ENCODE results near the gene CERS6.

Gene CERS6

DNA sequence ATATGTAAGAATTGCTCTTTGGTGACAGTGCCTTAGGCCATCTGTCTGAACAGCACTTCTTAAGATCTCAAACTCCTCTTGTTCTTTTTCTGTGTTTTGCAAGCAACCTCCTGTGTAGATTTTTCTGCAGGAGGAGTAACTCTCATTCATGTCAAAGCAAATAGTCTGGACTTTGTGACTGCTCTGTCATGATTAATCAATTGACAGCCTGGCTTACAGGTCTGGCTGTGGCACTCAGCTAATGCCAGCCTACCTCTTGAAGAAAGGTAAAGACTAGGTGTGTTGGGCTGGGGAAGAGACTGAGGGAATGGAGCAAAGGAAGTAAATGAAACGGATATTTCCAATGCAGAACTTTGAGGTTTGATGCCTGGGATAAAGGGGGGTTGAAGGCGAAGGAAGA lies 156.6 kb downstream of the CERS6 start:
- Histone ChIP-seq H4K91ac (ENCODE audit: low read depth, low read length, poor library complexity) (no peak overlapping the region), H3K9me3 (replicated peaks in 1 of 2; ENCODE audit: control insufficient read depth in 2 of 2, insufficient read depth in 1 of 2, low read depth in 1 of 2, low read length in 2 of 2) (peaks cover 4 to 5% of the 10 kb centered on the region in 2 donors), H3K4me1 (ENCODE audit: control insufficient read depth in 2 of 2, insufficient read depth in 1 of 2, low read depth in 1 of 2, low read length in 2 of 2) (no peaks in the 10 kb centered on the region), H3K36me3 (replicated peaks in 1 of 2; ENCODE audit: control insufficient read depth in 2 of 2, insufficient read depth in 2 of 2, low read length in 2 of 2) (no peaks in the 10 kb centered on the region), H3K27ac (replicated peaks; ENCODE audit: low read length) (no peak overlapping the region), H2BK12ac (ENCODE audit: low read length) (no peak overlapping the region), H2BK120ac (ENCODE audit: low read depth, low read length) (no peak overlapping the region), H3K4me3 (ENCODE audit: low read length in 2 of 2) (no peak overlapping the region), H3K9ac (ENCODE audit: low read depth, low read length, poor library complexity) (no peak overlapping the region), H4K8ac (ENCODE audit: low read depth, low read length) (no peak overlapping the region), H2AK5ac (ENCODE audit: low read depth, low read length) (no peak overlapping the region), H3K23ac (ENCODE audit: low read depth, low read length, poor library complexity) (no peak overlapping the region), H3K27me3 (ENCODE audit: control insufficient read depth in 3 of 3, insufficient read depth in 3 of 3, low read depth in 1 of 3, low read length in 3 of 3) (no peaks in the 10 kb centered on the region), H3K4ac (ENCODE audit: low read length) (no peak overlapping the region), H2AFZ (ENCODE audit: low read length) (no peak overlapping the region), H3K79me1 (ENCODE audit: low read depth, low read length) (no peaks in the 10 kb centered on the region), H2BK15ac (ENCODE audit: low read length) (no peak overlapping the region), H2BK5ac (ENCODE audit: low read length) (no peak overlapping the region), H3K18ac (ENCODE audit: low read length) (no peak overlapping the region), H3K14ac (ENCODE audit: low read length) (no peak overlapping the region), H3K4me2 (ENCODE audit: insufficient read depth, low read length, poor library complexity, severe bottlenecking) (no peak overlapping the region)
- no CpG with 5 or more reads among the region's 2 CpGs for WGBS, 2 donors (ENCODE audit: extremely low coverage in 2 of 2, insufficient read length in 2 of 2, insufficient replicate concordance in 1 of 2)
- no peak for DNase-seq (ENCODE audit: low spot score)

GRCh38 chr2:168613551-168613950 lies 157.5 kb downstream of the CERS6 start:
- no peak overlapping the region for H3K14ac ChIP-seq (ENCODE audit: low read length)
- H4K91ac ChIP-seq (ENCODE audit: low read depth, low read length, poor library complexity), result no peak overlapping the region
- H2BK15ac ChIP-seq (ENCODE audit: low read length), result no peak overlapping the region
- no peak overlapping the region for H4K8ac ChIP-seq (ENCODE audit: low read depth, low read length)
- H3K4me3 ChIP-seq (ENCODE audit: low read length in 2 of 2), result no peak overlapping the region
- H2AFZ ChIP-seq (ENCODE audit: low read length), result no peak overlapping the region
- no CpG with 5 or more reads among the region's 2 CpGs for WGBS, 2 donors (ENCODE audit: extremely low coverage in 2 of 2, insufficient read length in 2 of 2, insufficient replicate concordance in 1 of 2)
- H2BK120ac ChIP-seq (ENCODE audit: low read depth, low read length), result no peak overlapping the region
- H2BK5ac ChIP-seq (ENCODE audit: low read length), result no peak overlapping the region
- no peaks in the 10 kb centered on the region for H3K79me1 ChIP-seq (ENCODE audit: low read depth, low read length)
- no peak overlapping the region for H2AK5ac ChIP-seq (ENCODE audit: low read depth, low read length)
- no peak overlapping the region for H3K23ac ChIP-seq (ENCODE audit: low read depth, low read length, poor library complexity)
- no peaks in the 10 kb centered on the region for H3K36me3 ChIP-seq (replicated peaks in 1 of 2; ENCODE audit: control insufficient read depth in 2 of 2, insufficient read depth in 2 of 2, low read length in 2 of 2)
- no peak overlapping the region for H2BK12ac ChIP-seq (ENCODE audit: low read length)
- H3K27me3 ChIP-seq (ENCODE audit: control insufficient read depth in 3 of 3, insufficient read depth in 3 of 3, low read depth in 1 of 3, low read length in 3 of 3), result no peaks in the 10 kb centered on the region
- H3K9ac ChIP-seq (ENCODE audit: low read depth, low read length, poor library complexity), result no peak overlapping the region
- H3K4ac ChIP-seq (ENCODE audit: low read length), result no peak overlapping the region
- no peak for DNase-seq (ENCODE audit: low spot score)
- H3K27ac ChIP-seq (replicated peaks; ENCODE audit: low read length), result no peak overlapping the region
- H3K4me2 ChIP-seq (ENCODE audit: insufficient read depth, low read length, poor library complexity, severe bottlenecking), result no peak overlapping the region
- no peaks in the 10 kb centered on the region for H3K4me1 ChIP-seq (ENCODE audit: control insufficient read depth in 2 of 2, insufficient read depth in 1 of 2, low read depth in 1 of 2, low read length in 2 of 2)
- H3K18ac ChIP-seq (ENCODE audit: low read length), result no peak overlapping the region
- H3K9me3 ChIP-seq (replicated peaks in 1 of 2; ENCODE audit: control insufficient read depth in 2 of 2, insufficient read depth in 1 of 2, low read depth in 1 of 2, low read length in 2 of 2), result peaks cover 4 to 5% of the 10 kb centered on the region in 2 donors

DNA sequence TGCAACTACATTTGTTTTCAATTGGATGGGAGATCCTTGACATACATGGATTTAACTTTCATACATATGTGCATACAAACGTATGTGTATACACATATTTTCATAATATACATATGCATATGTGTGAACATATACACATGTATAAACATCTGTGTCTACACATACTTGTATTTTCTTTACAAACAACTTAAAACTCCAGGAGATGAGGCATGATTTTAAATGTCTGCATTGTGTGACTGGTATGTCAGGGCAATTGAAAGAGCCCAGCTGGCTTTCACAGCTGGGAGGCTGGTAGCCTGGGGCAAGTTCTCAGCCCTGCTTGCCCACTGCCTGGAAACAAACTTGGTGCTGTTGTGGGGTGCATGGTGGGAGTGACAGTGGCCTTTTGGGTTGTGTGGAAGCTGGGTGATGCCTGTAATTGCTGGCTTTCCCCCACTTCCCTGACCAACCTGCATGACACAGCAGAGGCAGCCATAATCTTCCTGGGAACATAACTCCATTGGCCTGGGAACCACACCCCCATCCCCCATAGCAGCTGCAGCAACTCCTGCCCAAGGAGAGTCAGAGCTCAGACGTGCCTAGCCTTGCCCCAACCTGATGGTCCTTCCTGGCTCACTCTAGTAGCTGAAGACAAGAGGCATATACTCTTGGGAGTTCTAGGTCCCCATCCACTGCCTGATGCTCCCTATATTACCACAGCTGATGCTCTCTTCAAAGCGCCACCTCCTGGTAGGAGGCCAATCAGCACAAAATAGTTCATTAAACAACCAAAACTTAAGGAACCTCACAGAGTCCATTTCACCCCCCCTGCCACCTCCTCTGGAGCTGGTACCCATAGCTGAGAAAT lies 158.3 kb downstream of the CERS6 start:
- H3K4me3 ChIP-seq (ENCODE audit: low read length in 2 of 2), result no peak overlapping the region
- no peak overlapping the region for H2AFZ ChIP-seq (ENCODE audit: low read length)
- WGBS, 2 donors (ENCODE audit: extremely low coverage in 2 of 2, insufficient read length in 2 of 2, insufficient replicate concordance in 1 of 2), result no CpG with 5 or more reads among the region's 3 CpGs
- no peak overlapping the region for H4K91ac ChIP-seq (ENCODE audit: low read depth, low read length, poor library complexity)
- H3K23ac ChIP-seq (ENCODE audit: low read depth, low read length, poor library complexity), result no peak overlapping the region
- H3K4me1 ChIP-seq (ENCODE audit: control insufficient read depth in 2 of 2, insufficient read depth in 1 of 2, low read depth in 1 of 2, low read length in 2 of 2), result no peaks in the 10 kb centered on the region
- H3K27me3 ChIP-seq (ENCODE audit: control insufficient read depth in 3 of 3, insufficient read depth in 3 of 3, low read depth in 1 of 3, low read length in 3 of 3), result no peaks in the 10 kb centered on the region
- H2BK5ac ChIP-seq (ENCODE audit: low read length), result no peak overlapping the region
- H3K9ac ChIP-seq (ENCODE audit: low read depth, low read length, poor library complexity), result no peak overlapping the region
- H2BK120ac ChIP-seq (ENCODE audit: low read depth, low read length), result no peak overlapping the region
- no peak overlapping the region for H3K4ac ChIP-seq (ENCODE audit: low read length)
- no peak for DNase-seq (ENCODE audit: low spot score)
- H2BK12ac ChIP-seq (ENCODE audit: low read length), result no peak overlapping the region
- H3K36me3 ChIP-seq (replicated peaks in 1 of 2; ENCODE audit: control insufficient read depth in 2 of 2, insufficient read depth in 2 of 2, low read length in 2 of 2), result no peaks in the 10 kb centered on the region
- H3K4me2 ChIP-seq (ENCODE audit: insufficient read depth, low read length, poor library complexity, severe bottlenecking), result no peak overlapping the region
- no peak overlapping the region for H3K27ac ChIP-seq (replicated peaks; ENCODE audit: low read length)
- no peak overlapping the region for H2AK5ac ChIP-seq (ENCODE audit: low read depth, low read length)
- H3K14ac ChIP-seq (ENCODE audit: low read length), result no peak overlapping the region
- H2BK15ac ChIP-seq (ENCODE audit: low read length), result no peak overlapping the region
- no peak overlapping the region for H4K8ac ChIP-seq (ENCODE audit: low read depth, low read length)
- H3K18ac ChIP-seq (ENCODE audit: low read length), result no peak overlapping the region
- H3K79me1 ChIP-seq (ENCODE audit: low read depth, low read length), result no peaks in the 10 kb centered on the region
- H3K9me3 ChIP-seq (replicated peaks in 1 of 2; ENCODE audit: control insufficient read depth in 2 of 2, insufficient read depth in 1 of 2, low read depth in 1 of 2, low read length in 2 of 2), result peaks cover 0 to 4% of the 10 kb centered on the region in 2 donors

- no peak overlapping the region for H2BK12ac ChIP-seq (ENCODE audit: low read length)
- no peak overlapping the region for H3K14ac ChIP-seq (ENCODE audit: low read length)
- peaks cover 2% of the 10 kb centered on the region for H3K79me1 ChIP-seq (ENCODE audit: low read depth, low read length)
- H2AFZ ChIP-seq (ENCODE audit: low read length), result no peak overlapping the region
- H3K4me2 ChIP-seq (ENCODE audit: insufficient read depth, low read length, poor library complexity, severe bottlenecking), result no peak overlapping the region
- H3K27ac ChIP-seq (replicated peaks; ENCODE audit: low read length), result no peak overlapping the region
- no peaks in the 10 kb centered on the region for H3K27me3 ChIP-seq (ENCODE audit: control insufficient read depth in 3 of 3, insufficient read depth in 3 of 3, low read depth in 1 of 3, low read length in 3 of 3)
- H3K4me1 ChIP-seq (ENCODE audit: control insufficient read depth in 2 of 2, insufficient read depth in 1 of 2, low read depth in 1 of 2, low read length in 2 of 2), result no peaks in the 10 kb centered on the region
- H3K4me3 ChIP-seq (ENCODE audit: low read length in 2 of 2), result no peak overlapping the region
- H3K23ac ChIP-seq (ENCODE audit: low read depth, low read length, poor library complexity), result no peak overlapping the region
- H3K9ac ChIP-seq (ENCODE audit: low read depth, low read length, poor library complexity), result no peak overlapping the region
- no peaks in the 10 kb centered on the region for H3K9me3 ChIP-seq (replicated peaks in 1 of 2; ENCODE audit: control insufficient read depth in 2 of 2, insufficient read depth in 1 of 2, low read depth in 1 of 2, low read length in 2 of 2)
- H4K91ac ChIP-seq (ENCODE audit: low read depth, low read length, poor library complexity), result no peak overlapping the region
- no peaks in the 10 kb centered on the region for H3K36me3 ChIP-seq (replicated peaks in 1 of 2; ENCODE audit: control insufficient read depth in 2 of 2, insufficient read depth in 2 of 2, low read length in 2 of 2)
- no peak overlapping the region for H2BK120ac ChIP-seq (ENCODE audit: low read depth, low read length)
- H2BK15ac ChIP-seq (ENCODE audit: low read length), result no peak overlapping the region
- H3K18ac ChIP-seq (ENCODE audit: low read length), result no peak overlapping the region
- H2AK5ac ChIP-seq (ENCODE audit: low read depth, low read length), result no peak overlapping the region
- no peak for DNase-seq (ENCODE audit: low spot score)
- no peak overlapping the region for H3K4ac ChIP-seq (ENCODE audit: low read length)
- H2BK5ac ChIP-seq (ENCODE audit: low read length), result no peak overlapping the region
- no CpG with 5 or more reads among the region's 2 CpGs for WGBS, 2 donors (ENCODE audit: extremely low coverage in 2 of 2, insufficient read length in 2 of 2, insufficient replicate concordance in 1 of 2)
- no peak overlapping the region for H4K8ac ChIP-seq (ENCODE audit: low read depth, low read length)
Measured at GRCh38 chr2:168620554-168620953, 164.5 kb downstream of the CERS6 start.

Measured in neuronal stem cell (in vitro differentiated cells).